Uterus (tissue), 4 donors: Measurements from ENCODE around the gene PDXP. TPM values are rescaled to one million over a fixed set of nuclear protein-coding genes. Genes with fewer than 3 reads are reported as not detected.

Experiments used
- DNase-seq, 2 donors: peaks; one replicate each; pipeline ENCODE4 v3.0.0-alpha.2; 2019 to 2020
- H3K27ac ChIP-seq, 2 donors: fragments of 200-600 bp; sonication (generic); 1 replicate in 1 of 2; 2 replicates in 1 of 2; pipeline ENCODE4 v1.5.1; 2016 to 2018
- H3K27me3 ChIP-seq, 2 donors: fragments of 200-600 bp; sonication (generic); one replicate each; pipeline ENCODE4 v1.5.1; 2018 to 2019; ENCODE audit warnings: control low read depth in 1 of 2
- H3K36me3 ChIP-seq, 2 donors: fragments of 200-600 bp; sonication (generic); one replicate each; pipeline ENCODE4 v1.5.1; 2019; ENCODE audit warnings: control low read depth in 1 of 2
- H3K4me1 ChIP-seq, 2 donors: fragments of 200-600 bp; sonication (generic); one replicate each; pipeline ENCODE4 v1.5.1; 2018 to 2019; ENCODE audit warnings: control low read depth in 1 of 2
- H3K4me3 ChIP-seq, 2 donors: fragments of 200-600 bp; sonication (generic); 1 replicate in 1 of 2; 2 replicates in 1 of 2; pipeline ENCODE4 v1.5.1; 2018 to 2019; ENCODE audit warnings: mild to moderate bottlenecking in 1 of 2
- H3K9me3 ChIP-seq, 2 donors: fragments of 200-600 bp; sonication (generic); one replicate each; pipeline ENCODE4 v1.5.1; 2019; ENCODE audit warnings: control low read depth in 1 of 2
- POLR2A ChIP-seq, 2 donors: fragments of 450-650 bp; IDR thresholded peaks; one replicate each; pipeline ENCODE4 v1.6.1; 2016; ENCODE audit warnings: antibody characterized with exemption in 2 of 2, mild to moderate bottlenecking in 1 of 2, moderate library complexity in 1 of 2
- intact Hi-C: fragments of 100-400 bp; cut with DNase I; formaldehyde crosslinking; loops from one replicate; pipeline ENCODE4 v1.15.1; 2023; ENCODE audit warnings: low total_unique reads
- total RNA-seq, 4 donors: library from RNA; depleted of rRNA in 3 of 4; stranded (reverse); fragments of >200 nt in 3 of 4; gene quantifications; one replicate each; pipeline versions ENCODE4 v1.1.0 to v1.2.4, GENCODE V29; 2014 to 2023
- TF ChIP-seq, protein P1 (sequence below), 4 experiments: fragments of 200-600 bp in 2 of 4; fragments of 450-650 bp in 2 of 4; sonication (generic) in 2 of 4; IDR thresholded peaks; one replicate each; pipeline ENCODE4 v1.5.1; 2016 to 2019; ENCODE audit warnings: antibody characterized with exemption in 4 of 4, mild to moderate bottlenecking in 2 of 4, moderate library complexity in 1 of 4
- donor health status: DM: yes; HTN: yes; CAD: no.

Gene PDXP
- total RNA-seq, 4 donors from 2014 or later, result 0.88 to 10.7 (median 3.7) TPM

DNA sequence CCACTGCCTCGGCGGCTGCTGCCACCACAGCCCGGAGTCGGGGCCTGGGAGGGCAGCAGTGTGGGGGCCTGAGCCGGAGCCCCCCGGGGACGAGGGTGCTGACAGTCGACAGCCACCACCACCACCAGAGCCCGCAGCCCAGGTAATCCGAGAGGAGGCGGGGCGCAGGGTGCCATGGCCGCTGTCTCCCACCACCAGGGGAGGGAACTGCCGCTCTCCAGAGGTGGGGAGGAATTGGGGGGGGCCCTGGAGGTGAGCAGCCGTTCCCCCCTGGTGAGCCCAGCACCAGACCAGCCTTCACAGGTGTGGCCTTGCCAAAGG is 50.9 kb downstream of the PDXP start:
- Histone ChIP-seq H3K4me1 (no peaks in the 10 kb centered on the region), H3K27ac (no peak overlapping the region), H3K27me3 (no peaks in the 10 kb centered on the region), H3K36me3 (no peaks in the 10 kb centered on the region), H3K4me3 (no peak overlapping the region), H3K9me3 (no peaks in the 10 kb centered on the region)
- no peak for DNase-seq
- intact Hi-C loops, result no loop called here
- TF ChIP-seq, protein P1, sequence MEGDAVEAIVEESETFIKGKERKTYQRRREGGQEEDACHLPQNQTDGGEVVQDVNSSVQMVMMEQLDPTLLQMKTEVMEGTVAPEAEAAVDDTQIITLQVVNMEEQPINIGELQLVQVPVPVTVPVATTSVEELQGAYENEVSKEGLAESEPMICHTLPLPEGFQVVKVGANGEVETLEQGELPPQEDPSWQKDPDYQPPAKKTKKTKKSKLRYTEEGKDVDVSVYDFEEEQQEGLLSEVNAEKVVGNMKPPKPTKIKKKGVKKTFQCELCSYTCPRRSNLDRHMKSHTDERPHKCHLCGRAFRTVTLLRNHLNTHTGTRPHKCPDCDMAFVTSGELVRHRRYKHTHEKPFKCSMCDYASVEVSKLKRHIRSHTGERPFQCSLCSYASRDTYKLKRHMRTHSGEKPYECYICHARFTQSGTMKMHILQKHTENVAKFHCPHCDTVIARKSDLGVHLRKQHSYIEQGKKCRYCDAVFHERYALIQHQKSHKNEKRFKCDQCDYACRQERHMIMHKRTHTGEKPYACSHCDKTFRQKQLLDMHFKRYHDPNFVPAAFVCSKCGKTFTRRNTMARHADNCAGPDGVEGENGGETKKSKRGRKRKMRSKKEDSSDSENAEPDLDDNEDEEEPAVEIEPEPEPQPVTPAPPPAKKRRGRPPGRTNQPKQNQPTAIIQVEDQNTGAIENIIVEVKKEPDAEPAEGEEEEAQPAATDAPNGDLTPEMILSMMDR (IDR thresholded peaks at IDR 0.05), result no peak
- no peak for TF ChIP-seq POLR2A (IDR thresholded peaks at IDR 0.05)

DNA sequence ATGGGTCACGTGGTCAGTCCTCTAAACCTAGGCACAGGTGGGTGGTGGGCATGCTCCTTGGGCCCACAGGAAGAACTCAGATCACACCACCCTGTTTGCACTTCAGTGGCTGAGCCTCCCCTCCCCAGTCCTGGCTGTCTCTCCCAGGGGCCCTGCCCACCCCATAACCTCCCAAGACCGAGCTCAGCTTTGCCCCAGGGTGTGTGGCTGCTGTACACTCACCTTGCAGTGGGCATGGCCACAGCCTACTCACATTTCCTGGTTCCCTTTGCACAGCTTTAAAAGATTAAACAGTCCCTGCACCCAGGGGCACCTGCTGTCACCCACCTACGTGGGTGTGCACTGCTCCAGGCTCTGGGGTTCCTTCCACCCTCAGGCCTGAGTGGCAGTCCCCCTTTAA is 52.2 kb downstream of the PDXP start:
- intact Hi-C loops, result no loop called here

DNA sequence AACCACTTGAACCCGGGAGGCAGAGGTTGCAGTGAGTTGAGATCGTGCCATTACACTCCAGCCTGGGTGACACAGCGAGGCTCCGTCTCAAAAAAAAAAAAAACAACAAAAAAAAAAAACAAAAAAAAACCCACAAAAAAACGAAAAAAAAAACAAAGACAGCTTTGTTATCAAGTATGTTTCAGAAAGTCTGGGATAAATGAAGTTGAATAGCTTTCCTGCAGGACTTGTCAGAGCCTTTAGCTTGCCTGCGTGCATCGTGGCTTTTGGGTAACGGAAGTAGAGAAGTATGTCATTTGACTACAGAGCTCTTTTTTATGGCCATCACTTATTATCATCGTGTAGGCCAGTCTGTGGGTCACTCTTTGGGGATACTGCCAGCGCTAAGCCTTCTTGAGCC is 53.0 kb downstream of the PDXP start:
- TF ChIP-seq, protein P1 (IDR thresholded peaks at IDR 0.05), result no peak
- intact Hi-C loops, result no loop called here

More for the DNA sequence above, 52.2 kb downstream of the PDXP start:
- Histone ChIP-seq H3K27ac (no peak overlapping the region), H3K4me1 (no peaks in the 10 kb centered on the region), H3K4me3 (no peak overlapping the region), H3K9me3 (no peaks in the 10 kb centered on the region), H3K36me3 (no peaks in the 10 kb centered on the region), H3K27me3 (no peaks in the 10 kb centered on the region)
- TF ChIP-seq, protein P1 (IDR thresholded peaks at IDR 0.05), result no peak
- TF ChIP-seq POLR2A (IDR thresholded peaks at IDR 0.05), result no peak
- DNase-seq, result no peak

DNA sequence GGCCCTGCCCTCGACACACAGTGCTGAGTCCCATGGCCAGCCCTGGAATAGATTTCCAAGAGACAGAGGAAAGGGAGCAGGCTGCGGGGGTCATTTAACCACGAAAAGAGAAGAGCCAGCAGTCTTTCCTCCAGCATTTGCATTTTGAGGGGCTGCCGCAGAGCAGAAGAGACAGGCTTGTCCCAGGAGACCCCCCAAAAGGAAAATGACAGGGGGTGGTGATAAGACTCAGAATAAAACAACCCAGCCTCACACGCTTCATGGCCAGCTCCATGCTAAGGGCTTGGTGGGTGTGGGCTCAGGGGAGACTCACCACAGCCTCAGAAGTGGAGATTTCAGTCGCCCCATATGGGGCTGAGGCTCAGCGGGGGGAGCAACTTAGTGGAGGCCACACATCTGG is 55.2 kb downstream of the PDXP start:
- TF ChIP-seq, protein P1 (IDR thresholded peaks at IDR 0.05), result no peak
- TF ChIP-seq POLR2A (IDR thresholded peaks at IDR 0.05), result no peak
- no peak overlapping the region for H3K4me3 ChIP-seq
- no peaks in the 10 kb centered on the region for H3K4me1 ChIP-seq
- intact Hi-C loops, result no loop called here
- H3K27me3 ChIP-seq, result no peaks in the 10 kb centered on the region
- no peaks in the 10 kb centered on the region for H3K36me3 ChIP-seq
- H3K27ac ChIP-seq, result no peak overlapping the region
- H3K9me3 ChIP-seq, result no peaks in the 10 kb centered on the region
- no peak for DNase-seq

More for the DNA sequence above, 53.0 kb downstream of the PDXP start:
- Histone ChIP-seq H3K4me3 (no peak overlapping the region), H3K36me3 (no peaks in the 10 kb centered on the region), H3K27me3 (no peaks in the 10 kb centered on the region), H3K27ac (no peak overlapping the region), H3K9me3 (no peaks in the 10 kb centered on the region), H3K4me1 (no peaks in the 10 kb centered on the region)
- DNase-seq, result no peak

DNA sequence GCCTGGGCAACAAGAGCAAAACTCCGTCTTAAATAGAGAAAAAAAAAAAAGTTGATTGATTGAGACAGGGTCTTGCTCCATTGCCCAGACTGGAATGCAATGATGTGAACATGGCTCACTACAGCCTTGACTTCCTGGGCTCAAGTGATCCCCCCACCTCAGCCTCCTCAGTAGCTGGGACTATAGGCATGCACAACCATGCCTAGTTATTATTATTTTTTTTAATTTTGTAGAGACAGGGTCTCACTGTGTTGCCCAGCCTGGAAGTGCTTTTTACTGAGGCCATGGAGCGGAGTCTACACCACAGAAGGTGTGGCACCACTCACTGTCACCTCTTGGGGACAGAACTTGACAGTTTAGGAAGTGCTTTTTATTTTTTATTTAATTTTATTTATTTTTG is 56.1 kb downstream of the PDXP start:
- no peak for DNase-seq
- H3K4me3 ChIP-seq, result no peak overlapping the region
- no peaks in the 10 kb centered on the region for H3K36me3 ChIP-seq
- no peaks in the 10 kb centered on the region for H3K4me1 ChIP-seq
- no peak for TF ChIP-seq POLR2A (IDR thresholded peaks at IDR 0.05)
- TF ChIP-seq, protein P1 (IDR thresholded peaks at IDR 0.05), result no peak
- intact Hi-C loops, result no loop called here
- no peaks in the 10 kb centered on the region for H3K27me3 ChIP-seq
- no peaks in the 10 kb centered on the region for H3K9me3 ChIP-seq
- H3K27ac ChIP-seq, result no peak overlapping the region
